Neutrophil (primary cell): ENCODE data around the gene MYOM3.

Source experiments
- H3K27ac ChIP-seq: fragments of 200-600 bp; sonication (generic); 2 replicates; pipeline ENCODE4 v1.5.1; 2016; ENCODE audit warnings: mild to moderate bottlenecking, moderate library complexity
- H3K27me3 ChIP-seq: fragments of 200-600 bp; sonication (generic); 2 replicates; pipeline ENCODE4 v1.6.0; 2016; ENCODE audit warnings: mild to moderate bottlenecking
- H3K36me3 ChIP-seq: fragments of 200-600 bp; sonication (generic); 2 replicates; pipeline ENCODE4 v1.5.1; 2017
- H3K4me1 ChIP-seq, 2 experiments: fragments of 200-600 bp in 1 of 2; sonication (generic) in 1 of 2; 1 replicate in 1 of 2; 2 replicates in 1 of 2; pipeline versions ENCODE4 v1.5.1 to v1.6.1; 2013 to 2016; ENCODE audit warnings: low read depth in 1 of 2, low read length in 1 of 2, mild to moderate bottlenecking in 1 of 2, moderate library complexity in 1 of 2; ENCODE audit not compliant: control insufficient read depth in 1 of 2, insufficient read depth in 1 of 2
- H3K4me3 ChIP-seq, 2 experiments: fragments of 200-600 bp in 1 of 2; sonication (generic) in 1 of 2; 1 replicate in 1 of 2; 2 replicates in 1 of 2; pipeline ENCODE4 v1.5.1; 2013 to 2016; ENCODE audit warnings: low read depth in 1 of 2, low read length in 1 of 2, mild to moderate bottlenecking in 1 of 2, moderate library complexity in 1 of 2
- H3K9me3 ChIP-seq: fragments of 200-600 bp; sonication (generic); 2 replicates; pipeline ENCODE4 v1.5.1; 2016
- CTCF ChIP-seq: fragments of 200-600 bp; sonication (generic); IDR thresholded peaks from 2 replicates; pipeline ENCODE4 v1.5.1; 2016; ENCODE audit warnings: antibody characterized with exemption

The MYOM3 gene

DNA sequence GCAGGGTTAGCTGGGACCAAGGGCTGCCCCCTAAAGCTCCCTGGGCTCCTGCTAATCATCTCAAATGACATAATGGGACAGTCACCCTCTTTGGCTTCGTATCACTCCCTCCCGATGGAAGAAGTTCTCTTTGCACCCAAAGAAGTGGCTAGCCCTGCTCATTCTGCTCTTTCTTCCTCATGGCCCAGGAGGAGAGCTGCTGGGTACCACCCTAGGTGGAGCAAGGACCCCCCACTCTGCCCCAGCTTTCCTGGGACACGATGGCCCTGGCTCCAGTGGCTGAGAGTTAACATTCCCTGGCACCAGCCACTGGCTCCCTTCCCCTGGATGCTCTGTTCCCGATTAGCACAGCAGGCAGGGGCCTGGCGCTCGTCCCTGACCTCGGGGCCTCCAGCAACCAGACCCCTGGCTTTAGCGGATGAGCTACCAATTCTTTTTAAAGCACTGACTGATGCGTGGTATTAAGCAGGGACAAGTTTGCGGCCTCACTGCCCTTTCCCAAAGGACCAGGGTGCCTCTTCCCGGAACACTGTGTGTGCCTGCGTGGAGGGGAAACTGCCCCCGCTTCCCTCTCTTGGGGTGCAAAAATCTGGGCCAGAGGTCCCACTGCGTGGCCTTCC lies 1.2 kb downstream of the MYOM3 start:
- Histone ChIP-seq H3K4me1 (no peaks in the 10 kb centered on the region), H3K4me3 (no peak overlapping the region), H3K27me3 (peaks cover 38% of the 10 kb centered on the region), H3K36me3 (no peaks in the 10 kb centered on the region), H3K9me3 (no peaks in the 10 kb centered on the region), H3K27ac (no peak overlapping the region)
- TF ChIP-seq CTCF, result no peak

- Histone ChIP-seq H3K27ac (no peak overlapping the region), H3K36me3 (no peaks in the 10 kb centered on the region), H3K4me1 (no peaks in the 10 kb centered on the region), H3K27me3 (peaks cover 35% of the 10 kb centered on the region), H3K4me3 (no peak overlapping the region), H3K9me3 (no peaks in the 10 kb centered on the region)
- no peak for TF ChIP-seq CTCF
These were observed 2.1 kb downstream of the MYOM3 start for GRCh38 chr1:24109686-24110475.

GRCh38 chr1:24109166-24109483 lies 2.8 kb downstream of the MYOM3 start:
- Histone ChIP-seq H3K4me3 (no peak overlapping the region), H3K27me3 (peaks cover 33% of the 10 kb centered on the region), H3K27ac (no peak overlapping the region)

DNA sequence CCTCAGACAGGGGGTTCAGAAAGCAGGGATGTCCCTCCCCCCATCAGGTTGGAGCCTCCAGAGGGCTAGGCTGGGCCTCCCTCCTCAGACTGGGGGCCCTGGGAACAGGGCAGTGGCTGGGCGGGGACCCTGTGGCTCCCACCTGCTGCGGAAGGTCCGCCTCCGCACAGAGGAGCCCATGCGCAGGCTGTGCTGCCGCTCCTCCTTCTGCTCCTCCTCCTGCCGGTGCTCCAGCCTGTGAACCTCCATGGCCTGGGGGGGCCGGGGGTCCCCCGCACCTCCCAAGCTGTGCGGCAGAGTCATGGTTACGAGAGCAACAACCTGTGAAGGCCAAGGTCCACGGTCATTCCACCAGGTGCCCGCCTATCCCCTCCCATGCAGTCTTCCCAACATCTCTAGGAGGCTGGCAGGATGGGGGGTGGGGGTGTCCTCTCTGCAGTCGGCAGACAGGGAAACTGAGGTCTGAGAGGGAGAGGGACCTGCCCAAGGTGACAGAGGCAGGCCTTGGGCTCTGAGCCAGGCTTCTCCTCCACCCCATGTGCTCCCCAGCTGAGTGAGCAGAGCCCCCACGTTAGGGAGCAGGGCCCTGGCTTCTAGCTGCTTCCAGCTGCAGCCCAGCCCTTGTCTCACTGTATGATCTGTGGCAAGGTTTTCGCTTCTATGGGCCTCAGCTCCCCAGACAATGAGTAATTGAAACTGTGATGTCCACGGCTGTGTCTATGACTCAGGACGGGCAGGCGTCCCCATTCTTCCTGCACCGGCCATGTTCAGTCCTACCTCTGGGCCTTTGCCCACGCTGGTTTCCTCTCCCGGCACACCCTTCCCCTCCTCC lies 3.4 kb downstream of the MYOM3 start:
- no peaks in the 10 kb centered on the region for H3K4me1 ChIP-seq
- no peak overlapping the region for H3K4me3 ChIP-seq
- H3K36me3 ChIP-seq, result no peaks in the 10 kb centered on the region
- H3K9me3 ChIP-seq, result no peaks in the 10 kb centered on the region
- peaks cover 27% of the 10 kb centered on the region for H3K27me3 ChIP-seq
- no peak for TF ChIP-seq CTCF
- H3K27ac ChIP-seq, result no peak overlapping the region

More at GRCh38 chr1:24109166-24109483, 2.8 kb downstream of the MYOM3 start:
- Histone ChIP-seq H3K36me3 (no peaks in the 10 kb centered on the region), H3K4me1 (no peaks in the 10 kb centered on the region), H3K9me3 (no peaks in the 10 kb centered on the region)
- no peak for TF ChIP-seq CTCF

- no peaks in the 10 kb centered on the region for H3K36me3 ChIP-seq
- no peak overlapping the region for H3K4me3 ChIP-seq
- no peak overlapping the region for H3K27ac ChIP-seq
- no peaks in the 10 kb centered on the region for H3K9me3 ChIP-seq
- TF ChIP-seq CTCF, result no peak
- peaks cover 21% of the 10 kb centered on the region for H3K27me3 ChIP-seq
- H3K4me1 ChIP-seq, result no peaks in the 10 kb centered on the region
These were observed 4.3 kb downstream of the MYOM3 start for GRCh38 chr1:24107462-24108138.
